ENCODE measurements around the gene HBA1. TPM values are rescaled to one million over a fixed set of nuclear protein-coding genes. Genes with fewer than 3 reads are reported as not detected.
"Not testable (repeated sequence)": the region's sequence is repeated elsewhere in the genome, so short reads cannot be mapped to it uniquely, and the experiment has no call there.

The HBA1 gene
- total RNA-seq, 4 donors from 2014 or later, result 72.4 to 906 (median 98.6) TPM; not detected in 1

- H3K27ac ChIP-seq (replicated peaks in 1 of 4), result no peak within 1 kb of the TSS
- intact Hi-C loops (cut with DNase I), result no loop called here
- no peak within 1 kb of the TSS for H3K4me3 ChIP-seq
- peaks cover 3 to 63% (median 28%) of the 10 kb centered on the region in 4 donors for H3K27me3 ChIP-seq
- no peak for DNase-seq (ENCODE audit: extremely low spot score)
- no peak for TF ChIP-seq EP300 (IDR thresholded peaks at IDR 0.05)
- TF ChIP-seq POLR2AphosphoS5 (IDR thresholded peaks at IDR 0.05), result no peak
- no peak for TF ChIP-seq POLR2A (IDR thresholded peaks at IDR 0.05; ENCODE audit: low read depth)
- no peak for TF ChIP-seq CTCF (IDR thresholded peaks at IDR 0.05)
- H3K36me3 ChIP-seq, result no peaks in the 10 kb centered on the region
- 64% methylated on average over 10 of the region's 17 CpGs for WGBS
- no peaks in the 10 kb centered on the region for H3K9me3 ChIP-seq
- peaks cover 8 to 11% (median 10%) of the 10 kb centered on the region in 4 donors for H3K4me1 ChIP-seq
These were observed 24.0 kb upstream of the HBA1 start, which contains the start of gene HBZ for GRCh38 chr16:152141-153128. TSS of gene HBZ (plus strand) at chr16:152644. CDS start at chr16:152910, 266 bp downstream.

- H3K27me3 ChIP-seq, result peaks cover 3 to 64% (median 28%) of the 10 kb centered on the region in 4 donors
- intact Hi-C loops (cut with DNase I); H3K9me3 ChIP-seq; H3K36me3 ChIP-seq; H3K4me3 ChIP-seq; DNase-seq (ENCODE audit: extremely low spot score); H3K27ac ChIP-seq (replicated peaks in 1 of 4): not testable (repeated sequence)
- peaks cover 8 to 11% (median 10%) of the 10 kb centered on the region in 4 donors for H3K4me1 ChIP-seq
- WGBS, result 85% methylated on average over 4 of the region's 6 CpGs
These were observed 23.4 kb upstream of the HBA1 start for GRCh38 chr16:153129-153521.

GRCh38 chr16:153550-154216 lies 22.8 kb upstream of the HBA1 start:
- Histone ChIP-seq H3K4me1 (peaks cover 8 to 11% (median 10%) of the 10 kb centered on the region in 4 donors), H3K27me3 (peaks cover 3 to 63% (median 28%) of the 10 kb centered on the region in 4 donors)
- H3K4me3 ChIP-seq; DNase-seq (ENCODE audit: extremely low spot score); intact Hi-C loops (cut with DNase I); H3K27ac ChIP-seq (replicated peaks in 1 of 4); H3K36me3 ChIP-seq; H3K9me3 ChIP-seq: not testable (repeated sequence)
- no CpG with 5 or more reads among the region's 74 CpGs for WGBS

- Histone ChIP-seq H3K4me1 (peaks cover 8 to 11% (median 10%) of the 10 kb centered on the region in 4 donors), H3K9me3 (no peaks in the 10 kb centered on the region), H3K36me3 (no peaks in the 10 kb centered on the region), H3K4me3 (peak overlapping the region; percentile 46 to 56 (median 49)), H3K27ac (replicated peaks in 1 of 4) (no peak overlapping the region), H3K27me3 (peaks cover 3 to 67% (median 27%) of the 10 kb centered on the region in 4 donors)
- TF ChIP-seq CTCF (IDR thresholded peaks at IDR 0.05) (no peak), POLR2AphosphoS5 (IDR thresholded peaks at IDR 0.05) (no peak), POLR2A (IDR thresholded peaks at IDR 0.05; ENCODE audit: low read depth) (no peak), EP300 (IDR thresholded peaks at IDR 0.05) (no peak)
- intact Hi-C loops (cut with DNase I), result no loop called here
- WGBS, result 3% methylated on average over 33 of the region's 59 CpGs
- DNase-seq (ENCODE audit: extremely low spot score), result no peak
These were observed 22.1 kb upstream of the HBA1 start for GRCh38 chr16:154217-155030.

- H3K9me3 ChIP-seq, result no peaks in the 10 kb centered on the region
- intact Hi-C loops (cut with DNase I), result no loop called here
- H3K4me1 ChIP-seq, result peaks cover 8 to 11% (median 10%) of the 10 kb centered on the region in 4 donors
- no peak for TF ChIP-seq EP300 (IDR thresholded peaks at IDR 0.05)
- H3K27ac ChIP-seq (replicated peaks in 1 of 4), result no peak overlapping the region
- DNase-seq (ENCODE audit: extremely low spot score), result no peak
- H3K27me3 ChIP-seq, result peaks cover 3 to 66% (median 27%) of the 10 kb centered on the region in 4 donors
- H3K4me3 ChIP-seq, result peak overlapping the region in 1 of 4 donors; percentile 56
- WGBS, result 78% methylated on average over 7 of the region's 7 CpGs
- no peaks in the 10 kb centered on the region for H3K36me3 ChIP-seq
These were observed 21.5 kb upstream of the HBA1 start for GRCh38 chr16:155031-155398.
